A172 (cell line): Measurements from ENCODE around the gene UBR7. TPM values are rescaled to one million over a fixed set of nuclear protein-coding genes. Genes with fewer than 3 reads are reported as not detected.
"Not testable (repeated sequence)": the region's sequence is repeated elsewhere in the genome, so short reads cannot be mapped to it uniquely, and the experiment has no call there.

Source experiments
- DNase-seq: peaks from one replicate; pipeline ENCODE4 v3.0.0-alpha.2; 2015; ENCODE audit warnings: low spot score
- total RNA-seq: library from RNA; depleted of rRNA; stranded (reverse); fragments of >200 nt; shearing (Covaris generic); gene quantifications from 2 replicates; pipeline ENCODE4 v1.2.3, GENCODE V29; 2014

UBR7 gene
- total RNA-seq, 1 experiment from 2014 or later = 28.0 TPM

DNA sequence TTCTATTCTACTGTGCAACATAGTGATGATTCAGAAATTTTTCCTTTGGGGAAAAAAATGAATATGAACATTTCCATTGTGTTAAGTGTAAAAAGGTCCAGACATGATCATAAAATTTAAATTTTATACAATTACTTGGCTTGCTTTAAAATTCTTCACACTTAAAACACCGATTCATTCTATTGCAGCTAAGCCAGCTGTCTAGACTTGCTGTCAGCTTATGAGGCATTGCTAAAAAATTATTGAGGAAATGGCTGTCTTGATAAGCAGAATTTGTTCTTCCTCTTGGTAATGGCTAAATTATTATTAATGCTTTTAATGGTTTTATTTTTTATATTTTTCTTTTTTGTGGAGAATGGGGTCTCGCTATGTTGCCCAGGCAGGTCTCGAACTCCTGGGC, 20.1 kb upstream of the UBR7 start:
- no peak for DNase-seq

DNA sequence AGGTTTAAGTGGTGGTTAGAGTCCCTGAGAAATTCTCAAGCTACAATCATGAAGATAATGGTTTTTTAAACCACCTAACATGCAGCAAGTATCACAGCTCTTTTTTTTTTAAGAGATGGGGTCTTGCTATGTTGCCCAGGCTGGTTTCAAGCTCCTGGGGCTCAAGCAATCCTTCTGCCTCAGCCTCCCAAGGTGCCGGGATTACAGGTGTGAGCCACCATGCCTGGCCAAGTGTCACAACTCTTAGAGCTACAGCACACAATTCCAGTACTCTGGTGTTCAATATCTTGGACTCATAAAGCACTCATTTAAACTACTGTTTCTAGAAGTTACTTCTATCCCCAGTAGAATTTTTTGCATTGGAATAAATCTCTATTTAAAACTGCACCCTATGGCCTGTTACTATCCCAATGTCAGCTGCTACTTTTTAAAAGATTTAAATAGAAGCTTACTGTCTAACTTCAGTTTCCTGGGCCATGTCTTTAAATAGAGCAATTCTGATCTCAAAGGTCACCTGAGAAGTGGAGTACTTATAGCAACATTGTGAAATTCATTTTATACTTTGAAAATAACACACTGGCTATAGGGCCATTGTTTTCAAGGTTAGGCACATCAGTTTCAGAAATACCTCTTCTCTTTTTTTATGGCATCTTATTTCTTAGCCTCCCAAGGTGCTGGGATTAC, 11.6 kb upstream of the UBR7 start:
- no peak for DNase-seq

DNA sequence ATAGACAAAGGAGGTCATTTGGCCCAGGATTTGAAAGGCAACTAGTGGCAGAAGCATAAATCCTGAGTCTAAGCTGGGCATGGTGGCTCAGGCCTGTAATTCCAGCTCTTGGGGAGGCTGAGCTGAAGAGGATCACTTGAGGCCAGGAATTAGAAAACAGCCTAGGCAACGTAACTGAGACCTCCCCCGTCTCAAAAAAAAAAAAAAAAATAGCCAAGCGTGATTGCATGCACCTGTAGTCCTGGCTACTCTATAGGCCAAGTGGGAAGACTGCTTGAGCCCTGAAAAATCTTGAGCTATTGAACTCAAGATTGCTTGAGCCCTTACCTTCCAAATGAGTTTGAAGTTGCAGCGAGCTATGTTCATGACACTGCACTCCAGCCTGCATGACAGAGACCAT, 8.0 kb upstream of the UBR7 start:
- no peak for DNase-seq

DNA sequence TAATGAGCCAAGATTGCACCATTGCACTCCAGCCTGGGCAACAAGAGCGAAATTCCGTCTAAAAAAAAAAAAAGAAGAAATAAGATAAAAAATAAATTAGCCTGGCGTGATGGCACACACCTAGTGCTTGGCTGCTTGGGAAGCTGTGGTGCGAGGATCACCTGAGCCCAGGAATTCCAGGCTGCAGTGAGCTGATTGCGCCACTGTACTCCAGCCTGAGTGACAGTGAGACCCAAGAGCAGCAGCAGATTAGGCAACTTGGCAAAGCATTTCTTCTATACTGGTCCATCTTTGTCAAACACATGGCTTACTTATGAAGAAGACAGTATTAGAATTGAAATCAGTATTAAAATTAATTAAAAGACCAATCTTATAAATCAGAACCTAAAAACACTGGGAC, 6.5 kb upstream of the UBR7 start:
- no peak for DNase-seq

DNA sequence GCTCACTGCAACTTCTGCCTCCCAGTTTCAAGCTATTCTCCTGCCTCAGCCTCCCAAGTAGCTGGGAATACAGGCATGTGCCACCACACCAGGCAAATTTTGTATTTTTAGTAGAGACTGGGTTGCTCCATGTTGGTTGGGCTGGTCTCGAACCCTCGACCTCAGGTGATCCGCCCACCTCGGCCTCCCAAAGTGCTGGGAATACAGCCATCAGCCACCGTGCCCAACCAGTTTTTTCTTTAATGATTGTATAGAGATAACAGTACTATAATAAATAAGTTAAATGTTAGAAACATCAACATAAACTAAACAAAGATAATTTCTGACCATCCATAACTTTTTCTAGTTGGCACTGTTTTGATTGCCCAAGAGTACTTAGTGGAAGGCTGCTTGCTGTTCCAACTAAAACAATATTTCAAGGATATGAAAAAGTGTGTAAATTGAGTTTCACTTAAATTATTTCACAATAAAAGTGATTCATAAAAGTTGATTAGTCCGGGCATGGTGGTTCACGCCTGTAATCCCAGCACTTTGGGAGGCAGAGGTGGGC, 5.8 kb upstream of the UBR7 start:
- DNase-seq = no peak

DNA sequence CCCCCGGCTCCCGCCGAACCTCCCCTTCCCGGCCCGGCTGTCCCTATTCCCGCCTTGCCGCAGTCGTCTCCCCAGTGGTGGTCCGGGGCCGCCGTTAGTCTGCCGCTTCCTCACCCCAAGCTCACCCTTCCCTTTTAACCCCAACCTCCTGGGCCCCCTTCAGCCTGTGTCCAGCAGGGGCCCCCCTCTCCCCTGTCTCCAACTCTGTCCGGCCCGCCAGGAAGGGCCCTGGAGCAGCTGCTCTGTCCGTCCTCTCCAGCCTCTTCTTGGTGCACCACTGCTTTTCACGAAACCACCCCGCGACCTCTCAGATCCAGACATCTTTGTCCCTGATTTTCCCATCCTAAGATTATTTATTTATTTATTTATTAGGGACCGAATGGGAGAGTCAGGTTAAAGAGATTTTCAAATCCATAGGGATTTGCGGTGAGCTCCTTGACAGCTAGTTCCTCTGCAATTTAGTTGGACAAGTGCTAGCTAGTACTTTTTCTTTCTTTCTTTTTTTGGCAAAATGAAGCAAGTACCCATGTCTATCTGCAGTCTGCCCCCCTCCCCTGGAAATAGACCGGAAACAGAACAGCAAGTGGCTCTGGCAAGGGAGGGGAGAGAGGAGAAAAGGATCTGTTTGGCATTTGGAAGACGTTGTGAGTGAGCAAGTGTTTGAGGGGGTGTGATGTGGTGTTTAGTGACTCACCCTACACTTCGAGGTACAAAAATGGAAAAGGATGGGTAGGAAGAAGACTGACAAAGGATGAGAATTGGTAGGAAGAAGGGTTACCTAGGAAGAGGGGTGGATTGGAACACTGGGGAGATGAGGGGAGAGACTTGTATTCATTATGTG, 632 bp downstream of the UBR7 start:
- peak; percentile 44 for DNase-seq

DNA sequence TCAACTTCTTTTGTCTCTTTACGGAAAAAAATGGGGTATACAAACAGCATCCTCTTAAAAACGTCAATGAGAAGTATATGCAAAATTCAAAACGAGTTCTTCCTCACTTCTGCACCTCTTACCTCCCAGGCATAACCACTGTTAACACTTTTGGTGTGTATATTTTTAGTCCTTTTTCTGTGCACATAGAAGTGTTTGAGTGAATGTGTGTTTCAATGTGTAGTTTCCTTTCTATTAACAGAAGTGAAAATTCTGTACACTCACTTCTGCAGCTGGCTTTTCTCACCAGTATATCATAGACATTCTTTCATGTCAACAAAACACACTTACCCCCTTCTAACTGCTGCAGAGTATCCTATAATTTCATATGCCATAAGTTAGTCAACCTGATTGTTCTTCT, 5.4 kb downstream of the UBR7 start:
- DNase-seq = no peak

DNA sequence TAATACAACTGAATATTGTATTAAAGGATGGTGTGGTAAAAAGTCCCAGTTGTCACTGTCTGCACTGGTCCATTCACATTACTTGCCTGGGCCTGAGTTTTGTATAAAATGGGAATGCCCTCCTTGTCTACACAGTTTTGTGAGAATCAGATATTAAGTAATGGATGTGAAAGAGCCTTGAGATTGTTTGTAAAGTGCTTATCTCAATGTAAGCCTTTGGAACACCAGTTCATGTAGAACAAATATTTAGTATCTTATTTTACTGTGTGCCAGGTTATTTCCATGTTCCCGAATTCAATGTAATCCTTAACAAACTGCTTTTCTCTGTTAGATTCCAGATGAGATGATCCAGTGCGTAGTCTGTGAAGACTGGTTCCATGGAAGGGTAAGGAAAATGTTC, 7.5 kb downstream of the UBR7 start:
- DNase-seq = no peak

DNA sequence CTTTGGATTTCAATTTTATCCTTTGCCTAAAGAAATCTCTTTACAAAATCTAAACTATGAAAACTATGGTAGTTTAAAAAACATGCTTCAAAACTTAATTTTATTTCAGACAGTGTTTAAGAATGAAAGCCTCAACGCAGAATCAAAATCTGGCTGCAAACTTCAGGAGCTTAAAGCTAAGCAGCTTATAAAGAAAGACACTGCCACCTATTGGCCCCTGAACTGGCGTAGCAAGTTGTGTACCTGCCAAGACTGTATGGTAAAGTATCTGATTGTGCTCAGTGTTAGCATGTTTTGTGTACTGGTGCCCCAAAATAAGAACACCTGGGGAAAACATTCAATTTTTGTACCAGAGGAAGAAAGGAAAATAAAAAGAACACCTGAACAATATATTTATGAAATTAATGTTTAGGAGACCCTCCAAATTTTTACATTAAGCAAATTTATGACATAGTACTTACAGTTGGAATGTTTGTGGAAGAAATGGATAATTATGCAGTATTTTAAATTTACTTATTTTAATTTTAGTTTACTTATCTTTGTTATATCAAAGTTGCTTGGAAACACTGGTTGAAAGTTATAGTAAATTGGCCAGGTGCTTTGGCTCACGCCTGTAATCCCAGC, 12.2 kb downstream of the UBR7 start:
- DNase-seq = peak; percentile 40

DNA sequence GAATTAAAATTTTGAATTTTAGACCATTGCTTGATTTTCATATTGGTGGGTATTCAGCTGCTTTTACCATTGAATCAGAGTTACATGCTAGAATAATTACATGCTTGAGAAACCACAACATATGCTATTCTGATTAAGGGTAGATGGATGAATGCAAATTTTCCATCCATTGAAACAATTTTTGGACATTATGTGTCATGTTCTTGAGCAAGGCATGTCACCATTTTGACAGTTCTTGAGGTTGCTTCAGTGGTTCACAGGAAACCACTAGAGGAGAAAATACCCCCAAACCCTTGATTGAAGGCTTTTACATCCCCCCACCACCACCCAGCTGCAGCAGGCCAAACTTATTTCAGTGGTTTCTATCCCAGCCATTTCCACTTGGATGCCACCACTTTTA, 13.5 kb downstream of the UBR7 start:
- no peak for DNase-seq

DNA sequence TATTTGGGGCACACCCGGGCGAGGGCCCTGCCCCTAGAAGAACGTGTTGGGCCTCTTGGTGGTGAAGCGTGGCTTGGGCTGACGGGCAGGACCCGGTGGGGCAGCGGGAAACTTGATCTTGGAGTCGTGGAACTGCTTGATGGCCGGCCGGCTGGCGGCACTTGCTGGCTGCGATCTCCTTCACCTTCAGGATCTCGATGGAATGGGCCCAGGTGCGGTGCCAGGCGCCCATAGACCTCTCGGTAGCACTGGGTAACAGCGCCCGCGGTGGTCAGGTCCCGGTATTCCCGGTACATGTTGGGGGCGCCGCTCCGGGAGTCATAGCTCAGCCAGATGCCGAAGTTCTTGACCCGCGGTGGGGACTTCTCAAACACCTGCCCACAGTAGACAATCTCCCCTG, 16.5 kb downstream of the UBR7 start:
- DNase-seq = no peak

DNA sequence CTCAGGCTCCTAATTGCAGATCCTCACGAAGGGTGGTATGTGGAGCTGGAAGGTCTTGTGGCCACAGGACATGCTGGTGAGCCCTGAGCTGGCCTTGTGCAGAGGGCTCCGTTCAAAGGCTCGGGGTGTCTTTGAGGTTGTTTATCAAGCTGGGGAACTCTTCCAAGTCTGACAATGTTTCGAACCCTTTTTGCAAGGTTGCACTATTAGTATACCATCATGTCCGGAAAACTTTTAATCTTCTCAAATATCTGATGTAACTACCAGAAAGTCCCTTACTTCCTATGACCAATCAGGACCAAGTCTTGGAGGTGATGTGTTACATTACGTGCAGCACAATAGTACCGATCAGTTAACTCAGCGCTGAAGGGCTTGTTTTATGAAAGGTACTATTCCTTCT, 21.5 kb downstream of the UBR7 start:
- DNase-seq = no peak

DNA sequence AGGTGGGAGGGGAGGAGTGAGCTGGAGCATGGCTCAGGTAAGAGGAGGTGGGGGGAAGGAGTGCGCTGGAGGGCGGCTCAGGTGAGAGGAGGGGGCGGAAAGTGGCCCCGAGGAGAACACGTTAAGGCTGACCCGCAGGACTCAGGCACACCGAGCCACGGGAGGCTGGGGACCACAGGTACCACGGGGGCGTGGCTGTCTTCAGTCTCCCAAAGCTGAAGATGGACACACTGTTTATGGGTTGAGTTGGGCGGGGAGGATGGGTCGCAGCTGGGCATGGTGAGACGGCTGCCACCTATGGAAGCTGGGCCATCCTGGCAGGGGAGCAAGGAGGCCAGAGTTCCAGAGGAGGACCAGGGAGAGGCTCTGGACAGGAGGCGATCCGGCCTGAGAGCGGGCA, 23.5 kb downstream of the UBR7 start:
- no peak for DNase-seq

DNA sequence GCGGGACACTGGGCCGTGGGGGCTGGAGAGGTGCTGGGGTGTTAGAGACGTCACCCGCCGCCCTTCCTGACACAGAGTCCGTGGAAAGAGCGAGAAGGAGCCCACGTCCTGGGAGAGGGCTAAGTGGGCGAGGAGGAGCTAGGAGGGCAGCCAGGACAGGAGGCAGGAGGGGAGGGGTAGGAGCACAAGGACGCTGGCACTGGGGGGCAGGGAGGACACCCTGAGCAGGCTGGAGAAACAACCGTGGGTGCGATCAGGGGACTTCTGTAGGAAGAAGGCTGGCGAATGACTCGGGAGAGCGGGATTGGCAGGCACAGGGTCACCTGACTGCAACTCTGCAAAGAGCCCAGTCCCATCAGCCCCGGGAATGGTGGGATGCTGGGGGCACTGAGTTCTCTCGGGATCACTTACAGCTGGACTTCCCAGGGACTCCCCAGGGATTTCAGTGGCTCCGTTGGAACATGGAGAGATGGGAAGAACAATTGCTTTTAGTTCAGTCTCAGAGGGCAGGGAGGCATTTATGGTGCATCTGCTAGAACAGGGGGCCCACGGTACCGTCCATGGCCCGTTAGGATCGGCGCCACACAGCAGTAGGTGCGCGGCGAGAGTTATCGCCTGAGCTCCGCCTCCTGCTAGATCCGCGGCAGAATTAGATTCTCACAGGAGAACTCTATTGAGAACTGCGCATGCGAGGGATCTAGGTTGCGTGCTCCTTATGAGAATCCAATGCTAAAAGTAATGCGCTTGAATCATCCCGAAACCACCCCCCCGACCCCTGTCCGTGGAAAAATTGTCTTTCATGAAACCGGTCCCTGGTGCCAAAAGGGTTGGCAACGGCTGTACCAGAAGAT, 24.3 kb downstream of the UBR7 start:
- no peak for DNase-seq

DNA sequence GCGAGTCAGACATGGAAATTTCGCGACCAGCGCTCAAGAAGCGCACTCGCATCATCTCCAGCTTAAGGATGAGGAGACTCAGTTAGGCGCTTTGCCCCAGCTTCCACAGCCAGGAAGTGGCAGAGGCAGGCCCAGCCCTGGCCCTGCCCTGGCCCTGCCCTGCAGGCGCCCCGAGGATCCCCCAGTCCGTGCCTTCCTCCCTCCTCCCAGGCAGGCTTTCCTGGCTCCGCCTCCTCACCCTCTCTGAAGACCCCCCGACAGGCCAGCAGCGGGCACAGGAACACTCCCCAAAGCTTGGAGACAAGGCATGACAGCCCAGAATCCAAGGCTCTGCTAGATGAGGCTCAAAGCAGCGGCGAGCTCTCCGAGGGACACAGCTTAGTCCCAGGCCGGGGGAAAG, 25.1 kb downstream of the UBR7 start:
- DNase-seq = no peak

DNA sequence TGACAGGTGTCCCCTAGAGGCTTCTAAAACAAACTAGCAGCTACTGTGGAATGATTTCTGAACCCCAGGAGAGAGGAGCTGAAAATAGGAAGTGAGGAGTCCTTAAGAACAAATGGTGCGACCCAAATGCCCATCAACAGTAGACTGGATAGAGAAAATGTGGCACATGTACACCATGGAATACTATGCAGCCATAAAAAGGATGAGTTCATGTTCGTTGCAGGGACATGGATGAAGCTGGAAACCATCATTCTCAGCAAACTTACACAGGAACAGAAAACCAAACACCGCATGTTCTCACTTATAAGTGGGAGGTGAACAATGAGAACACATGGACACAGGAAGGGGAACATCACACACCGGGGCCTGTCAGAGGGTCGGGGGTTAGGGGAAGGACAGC, 26.0 kb downstream of the UBR7 start:
- not testable (repeated sequence) for DNase-seq

DNA sequence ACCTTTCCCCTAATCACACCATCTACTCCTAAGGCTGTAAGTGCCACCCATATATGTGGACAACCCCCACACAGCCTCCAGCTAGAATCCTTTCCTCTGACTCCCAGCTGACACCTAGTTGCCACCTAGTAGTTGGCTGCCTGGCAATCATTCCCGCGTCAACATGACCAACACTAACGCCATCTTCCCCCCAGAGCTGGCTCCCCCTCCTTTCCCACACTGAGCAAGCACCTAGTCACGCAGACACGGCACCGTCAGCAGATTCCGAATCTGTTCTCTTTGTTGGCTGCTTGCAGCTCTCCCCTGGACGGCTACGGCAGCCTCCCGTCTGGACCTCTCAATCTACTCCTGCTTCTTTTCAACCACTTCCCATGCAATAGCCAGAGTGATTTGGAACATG, 27.7 kb downstream of the UBR7 start:
- peak; percentile 23 for DNase-seq

DNA sequence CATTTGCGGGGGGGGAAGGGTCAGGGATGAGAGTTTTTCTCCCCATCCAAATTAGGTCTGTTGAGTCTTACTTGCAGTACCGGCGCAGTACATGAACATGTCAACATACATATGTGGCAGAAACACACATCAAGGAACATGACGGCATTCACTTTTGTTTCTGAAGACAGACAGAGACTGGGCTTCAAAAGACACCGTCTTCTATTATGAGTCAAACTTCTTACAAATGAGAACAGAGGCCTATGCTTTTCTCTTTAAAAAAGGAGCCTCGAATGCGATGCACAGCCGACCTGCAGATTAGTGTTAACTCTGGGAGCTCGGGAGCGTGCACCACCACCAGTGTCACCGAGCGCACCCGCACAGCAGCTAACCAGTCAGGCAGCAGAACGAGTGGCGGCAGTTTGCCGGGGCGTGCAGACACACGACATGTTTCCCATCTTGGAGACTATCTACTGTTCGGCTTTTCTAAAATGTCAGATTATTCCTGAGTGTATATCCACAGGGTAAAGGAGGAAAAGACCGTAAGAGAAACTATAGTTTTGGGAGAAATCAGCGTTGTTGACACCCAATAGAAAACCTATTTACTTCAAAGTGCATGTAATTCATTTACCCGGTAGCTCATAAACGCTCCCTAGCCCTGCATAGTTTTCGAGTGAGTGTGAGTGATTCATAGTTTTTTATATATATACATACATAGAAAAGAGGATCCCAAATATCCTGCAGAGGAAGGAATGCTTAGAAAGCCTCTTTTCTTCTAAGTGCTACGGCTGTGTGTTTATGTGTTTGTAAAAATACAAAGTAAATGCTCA, 33.0 kb downstream of the UBR7 start:
- peak; percentile 45 for DNase-seq

DNA sequence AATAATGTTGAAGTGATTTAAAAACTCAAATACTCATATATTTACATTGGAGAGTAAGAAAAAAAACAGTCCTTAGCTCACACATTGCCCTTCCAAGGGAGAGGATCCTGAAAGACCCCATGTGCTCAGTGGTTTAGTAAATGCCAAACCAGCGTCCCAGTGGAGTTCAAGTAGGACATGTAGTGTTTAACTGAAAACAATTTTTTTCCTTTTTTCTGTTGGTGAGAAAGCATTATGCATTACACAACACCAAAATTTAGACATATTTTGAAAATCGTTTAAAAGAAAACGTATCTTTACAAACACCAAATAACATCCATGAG, 33.6 kb downstream of the UBR7 start:
- no peak for DNase-seq

DNA sequence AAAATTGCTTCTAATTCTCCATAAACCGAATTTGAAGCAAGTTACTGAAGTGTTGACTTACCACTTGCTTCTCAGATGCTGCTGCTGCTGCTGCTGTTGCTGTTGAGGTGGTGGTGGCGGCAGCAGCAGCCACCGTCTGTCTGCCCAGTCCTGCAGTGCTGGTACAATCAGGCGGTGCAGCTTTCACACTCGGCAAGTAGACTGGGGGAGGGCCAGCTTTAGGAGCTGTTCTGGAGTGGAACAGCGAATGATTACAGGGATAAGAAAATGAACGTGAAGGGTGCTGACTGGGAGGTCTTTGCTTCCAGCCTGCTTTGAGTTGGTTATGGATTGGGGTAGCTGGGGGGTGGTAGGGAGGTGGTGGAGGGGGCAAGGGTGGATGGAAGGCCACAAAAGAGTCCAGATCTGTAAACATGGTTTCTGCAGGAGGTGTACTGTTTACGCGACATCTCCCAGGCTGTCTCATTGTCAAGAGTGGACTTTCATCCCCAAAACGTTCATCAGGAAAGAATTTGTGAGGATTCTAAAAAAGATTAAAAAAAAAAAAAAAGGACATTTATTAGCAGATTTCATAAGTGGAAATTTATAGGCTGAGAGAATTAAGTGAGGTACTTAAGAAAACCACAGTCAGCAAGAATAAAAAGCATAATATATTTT, 38.8 kb downstream of the UBR7 start:
- no peak for DNase-seq

DNA sequence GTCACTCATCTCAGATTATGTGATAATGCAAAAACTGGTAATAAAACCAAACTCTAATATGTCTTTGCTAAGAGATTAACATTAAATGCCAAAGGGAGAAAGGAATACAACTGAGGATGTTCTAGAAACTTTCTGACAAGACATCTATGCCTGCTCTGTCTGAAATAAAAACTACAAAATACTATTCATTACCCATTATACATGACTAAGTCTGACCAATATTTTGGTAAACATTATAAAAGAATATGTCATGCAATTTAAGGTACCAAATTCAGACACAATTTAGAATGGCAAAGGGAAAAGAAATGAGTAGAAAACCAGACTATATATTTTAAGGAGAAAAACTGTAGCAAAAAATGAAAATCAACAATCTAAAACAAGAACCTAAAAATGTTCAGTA, 39.5 kb downstream of the UBR7 start:
- DNase-seq = no peak
